ENCODE measurements around the gene HS3ST2.

- TF ChIP-seq, protein P1, sequence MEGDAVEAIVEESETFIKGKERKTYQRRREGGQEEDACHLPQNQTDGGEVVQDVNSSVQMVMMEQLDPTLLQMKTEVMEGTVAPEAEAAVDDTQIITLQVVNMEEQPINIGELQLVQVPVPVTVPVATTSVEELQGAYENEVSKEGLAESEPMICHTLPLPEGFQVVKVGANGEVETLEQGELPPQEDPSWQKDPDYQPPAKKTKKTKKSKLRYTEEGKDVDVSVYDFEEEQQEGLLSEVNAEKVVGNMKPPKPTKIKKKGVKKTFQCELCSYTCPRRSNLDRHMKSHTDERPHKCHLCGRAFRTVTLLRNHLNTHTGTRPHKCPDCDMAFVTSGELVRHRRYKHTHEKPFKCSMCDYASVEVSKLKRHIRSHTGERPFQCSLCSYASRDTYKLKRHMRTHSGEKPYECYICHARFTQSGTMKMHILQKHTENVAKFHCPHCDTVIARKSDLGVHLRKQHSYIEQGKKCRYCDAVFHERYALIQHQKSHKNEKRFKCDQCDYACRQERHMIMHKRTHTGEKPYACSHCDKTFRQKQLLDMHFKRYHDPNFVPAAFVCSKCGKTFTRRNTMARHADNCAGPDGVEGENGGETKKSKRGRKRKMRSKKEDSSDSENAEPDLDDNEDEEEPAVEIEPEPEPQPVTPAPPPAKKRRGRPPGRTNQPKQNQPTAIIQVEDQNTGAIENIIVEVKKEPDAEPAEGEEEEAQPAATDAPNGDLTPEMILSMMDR (IDR thresholded peaks at IDR 0.05): no peak
- TF ChIP-seq POLR2A (IDR thresholded peaks at IDR 0.05): no peak
These were observed 26.3 kb upstream of the HS3ST2 start for GRCh38 chr16:22787466-22788192.

Data from testis (tissue), 2 donors.